Spleen (tissue), 11 donors: ENCODE data around the gene LRRC32. TPM values are rescaled to one million over a fixed set of nuclear protein-coding genes. Genes with fewer than 3 reads are reported as not detected.
"Not testable (repeated sequence)": the region's sequence is repeated elsewhere in the genome, so short reads cannot be mapped to it uniquely, and the experiment has no call there.

ENCODE experiments used
- DNase-seq: peaks from one replicate; pipeline ENCODE4 v3.0.0-alpha.2; 2020
- H3K27ac ChIP-seq, 8 donors: fragments of 200-600 bp; sonication (generic) in 7 of 8; 1 replicate in 4 of 8; 2 replicates in 4 of 8; pipeline versions ENCODE4 v1.5.0 to v1.8.0; 2016 to 2021; ENCODE audit warnings: inconsistent platforms in 4 of 8, mild to moderate bottlenecking in 4 of 8, moderate library complexity in 1 of 8
- H3K27me3 ChIP-seq, 7 donors: fragments of 200-600 bp; sonication (generic) in 6 of 7; replicated peaks in 1 of 7; 1 replicate in 4 of 7; 2 replicates in 3 of 7; pipeline versions ENCODE4 v1.5.0 to v1.8.0; 2016 to 2021; ENCODE audit warnings: inconsistent platforms in 3 of 7, mild to moderate bottlenecking in 1 of 7
- H3K36me3 ChIP-seq, 6 donors: fragments of 200-600 bp; sonication (generic) in 5 of 6; 1 replicate in 4 of 6; 2 replicates in 2 of 6; pipeline versions ENCODE4 v1.5.0 to v1.8.0; 2016 to 2021; ENCODE audit warnings: inconsistent platforms in 2 of 6
- H3K4me1 ChIP-seq, 6 donors: fragments of 200-600 bp; sonication (generic) in 5 of 6; 1 replicate in 3 of 6; 2 replicates in 3 of 6; pipeline versions ENCODE4 v1.5.0 to v1.8.0; 2016 to 2021; ENCODE audit warnings: inconsistent platforms in 3 of 6
- H3K4me3 ChIP-seq, 8 donors: fragments of 200-600 bp; sonication (generic) in 7 of 8; 1 replicate in 4 of 8; 2 replicates in 4 of 8; pipeline versions ENCODE4 v1.5.0 to v1.8.0; 2016 to 2021; ENCODE audit warnings: inconsistent platforms in 4 of 8, mild to moderate bottlenecking in 4 of 8, moderate library complexity in 2 of 8
- H3K9me3 ChIP-seq, 8 donors: fragments of 200-600 bp; sonication (generic) in 7 of 8; 1 replicate in 4 of 8; 2 replicates in 4 of 8; pipeline versions ENCODE4 v1.5.0 to v1.8.0; 2016 to 2021; ENCODE audit warnings: inconsistent platforms in 4 of 8
- CTCF ChIP-seq, 11 experiments: fragments of 200-600 bp in 7 of 11; fragments of 450-650 bp in 4 of 11; sonication (generic) in 4 of 11; IDR thresholded peaks in 8 of 11; conservative IDR thresholded peaks in 3 of 11; 1 replicate in 7 of 11; 2 replicates in 4 of 11; pipeline versions ENCODE4 v1.4.0 to v1.8.0; 2016 to 2021; ENCODE audit warnings: antibody characterized with exemption in 11 of 11, inconsistent platforms in 4 of 11, mild to moderate bottlenecking in 1 of 11
- POLR2A ChIP-seq, 3 donors: fragments of 450-650 bp; IDR thresholded peaks; one replicate each; pipeline ENCODE4 v1.5.1; 2017; ENCODE audit warnings: antibody characterized with exemption in 3 of 3, mild to moderate bottlenecking in 1 of 3
- POLR2AphosphoS5 ChIP-seq, 3 donors: sonication (generic); formaldehyde crosslinking; IDR thresholded peaks; one replicate each; pipeline ENCODE4 v1.5.1; 2017; ENCODE audit warnings: antibody characterized with exemption in 3 of 3
- WGBS, 5 donors: extraction: QIAGEN DNeasy Blood & Tissue Kit in 3 of 5; methylation state at CpG; one replicate each; pipeline versions ENCODE4 v1.1.5 to v1.1.7; 2013 to 2018; 5-methylcytosine and 5-hydroxymethylcytosine counted together
- intact Hi-C: fragments of 100-400 bp; cut with DNase I; formaldehyde crosslinking; loops from one replicate; pipeline ENCODE4 v1.15.0; 2023; ENCODE audit warnings: low total_unique reads
- polyA plus RNA-seq, 3 donors: library from polyadenylated mRNA; stranded (reverse); fragments of 200-250 nt; gene quantifications; one replicate each; pipeline ENCODE4 v1.2.1, GENCODE V29; 2013
- total RNA-seq, 7 donors: library from RNA; depleted of rRNA in 3 of 7; stranded (reverse); fragments of >200 nt in 3 of 7; fragmentation: NEBNext Ultra II Directional in 4 of 7; extraction: Animal tissue kit (Norgen Biotek cat#: 25700) in 4 of 7; gene quantifications; one replicate each; pipeline versions ENCODE4 v1.1.0 to v1.2.1, GENCODE V29; 2016 to 2021
- donor health status: healthy with polysubstance abuse.
- donor health status: DM: no; HTN: no; CAD: no; lungs with moderate emphysema.
- donor health status: DM: no; HTN: no; CAD: no.
- donor health status: Bipolar disorder and iron deficiency.
- donor health status: healthy.
- donor health status: DM: no; HTN: no; CAD: no.
- donor health status: DM: yes; HTN: yes; CAD: no.

LRRC32 gene
- total and polyA plus RNA-seq, 10 donors = 25.9 to 214 (median 74.3) TPM

- peaks cover 0 to 2% (median 0%) of the 10 kb centered on the region in 7 donors for H3K27me3 ChIP-seq
- no peak overlapping the region for H3K4me3 ChIP-seq
- no peaks in the 10 kb centered on the region for H3K9me3 ChIP-seq
- TF ChIP-seq CTCF (IDR thresholded peaks at IDR 0.05 in 8 of 11, conservative IDR thresholded peaks at IDR 0.05 in 3 of 11) (no peak), POLR2A (IDR thresholded peaks at IDR 0.05) (no peak), POLR2AphosphoS5 (IDR thresholded peaks at IDR 0.05) (no peak)
- no peaks in the 10 kb centered on the region for H3K36me3 ChIP-seq
- intact Hi-C loops = no loop called here
- 87 to 91% (median 90%) methylated on average over 4 of the region's 4 CpGs for WGBS, 5 donors
- DNase-seq = peak; percentile 22
- peaks cover 5 to 36% (median 19%) of the 10 kb centered on the region in 6 donors for H3K4me1 ChIP-seq
- no peak overlapping the region for H3K27ac ChIP-seq
These were observed 60.2 kb downstream of the LRRC32 start for GRCh38 chr11:76610371-76610770.

- H3K9me3 ChIP-seq = no peaks in the 10 kb centered on the region
- peaks cover 5 to 36% (median 20%) of the 10 kb centered on the region in 6 donors for H3K4me1 ChIP-seq
- peaks cover 0 to 2% (median 0%) of the 10 kb centered on the region in 7 donors for H3K27me3 ChIP-seq
- H3K4me3 ChIP-seq = no peak overlapping the region
- H3K27ac ChIP-seq = no peak overlapping the region
- DNase-seq = no peak
- WGBS, 5 donors = 63 to 70% (median 67%) methylated on average over 8 of the region's 8 CpGs
- intact Hi-C loops = no loop called here
- TF ChIP-seq POLR2AphosphoS5 (IDR thresholded peaks at IDR 0.05) = no peak
- no peak for TF ChIP-seq CTCF (IDR thresholded peaks at IDR 0.05 in 8 of 11, conservative IDR thresholded peaks at IDR 0.05 in 3 of 11)
- TF ChIP-seq POLR2A (IDR thresholded peaks at IDR 0.05) = no peak
- H3K36me3 ChIP-seq = no peaks in the 10 kb centered on the region
These were observed 60.7 kb downstream of the LRRC32 start for GRCh38 chr11:76609736-76610370.

- WGBS, 5 donors = 90 to 97% (median 96%) methylated on average over 2 to 27 of the region's 27 CpGs; no CpG with 5 or more reads in 1 of the 5 donors
- H3K36me3 ChIP-seq, H3K9me3 ChIP-seq, H3K27ac ChIP-seq, H3K4me3 ChIP-seq, H3K27me3 ChIP-seq, intact Hi-C loops: not testable (repeated sequence)
- H3K4me1 ChIP-seq = peaks cover 5 to 38% (median 25%) of the 10 kb centered on the region in 6 donors
- peak; percentile 47 for DNase-seq
These were observed 61.6 kb downstream of the LRRC32 start for GRCh38 chr11:76608879-76609460.

GRCh38 chr11:76608228-76608627, 62.3 kb downstream of the LRRC32 start:
- H3K27ac ChIP-seq, H3K4me3 ChIP-seq, H3K36me3 ChIP-seq, H3K9me3 ChIP-seq, DNase-seq, intact Hi-C loops, H3K27me3 ChIP-seq: not testable (repeated sequence)
- H3K4me1 ChIP-seq = peaks cover 5 to 43% (median 28%) of the 10 kb centered on the region in 6 donors
- 90 to 96% (median 96%) methylated on average over 11 of the region's 11 CpGs for WGBS, 5 donors

Other genes starting within 250 kb of the LRRC32 start
- gene EMSY, start 225.7 kb downstream of the LRRC32 start, total RNA-seq = 10 to 100 TPM; 28.2 to 81.8 (median 37.4) TPM
- 1 to 10 TPM; 3.8 to 6.8 (median 4.7) TPM for gene EMSY, start 225.7 kb downstream of the LRRC32 start, polyA plus RNA-seq
- 10 to 100 TPM in 6 of 7 donors, 1 to 10 TPM in 1; 9.4 to 18.6 (median 13.1) TPM for gene TSKU, start 112.6 kb upstream of the LRRC32 start, total RNA-seq
- gene TSKU, start 112.6 kb upstream of the LRRC32 start, polyA plus RNA-seq = 1 to 10 TPM; 1.1 to 5.7 (median 1.8) TPM
- 10 to 100 TPM; 24.8 to 52.2 (median 35.7) TPM for gene ACER3, start 190.2 kb upstream of the LRRC32 start, total RNA-seq
- 1 to 10 TPM; 2.9 to 3.7 (median 2.9) TPM for gene ACER3, start 190.2 kb upstream of the LRRC32 start, polyA plus RNA-seq